DOHH2 (cell line): Measurements from ENCODE around the gene PCDHGC4.

ENCODE experiments used
- H3F3A ChIP-seq: fragments of 200-600 bp; sonication (generic), shearing (Covaris generic); 2 replicates; pipeline ENCODE4 v1.6.0; 2016; ENCODE audit warnings: antibody characterized with exemption, mild to moderate bottlenecking; ENCODE audit not compliant: control insufficient read depth, insufficient read depth
- H3K27ac ChIP-seq: fragments of 200-600 bp; sonication (generic); 2 replicates; pipeline ENCODE4 v1.5.1; 2014; ENCODE audit warnings: low read depth, mild to moderate bottlenecking, low read length, moderate library complexity
- H3K27me3 ChIP-seq: fragments of 200-600 bp; sonication (generic); 2 replicates; pipeline ENCODE4 v1.6.1; 2014; ENCODE audit warnings: mild to moderate bottlenecking, low read length, mixed read lengths; ENCODE audit not compliant: control insufficient read depth
- H3K36me3 ChIP-seq: fragments of 200-600 bp; sonication (generic); 2 replicates; pipeline ENCODE4 v1.6.1; 2014; ENCODE audit warnings: mild to moderate bottlenecking, low read length, moderate library complexity, mixed read lengths; ENCODE audit not compliant: control insufficient read depth
- H3K4me1 ChIP-seq: fragments of 200-600 bp; sonication (generic); 2 replicates; pipeline ENCODE4 v1.6.1; 2014; ENCODE audit warnings: mild to moderate bottlenecking, low read length, mixed read lengths; ENCODE audit not compliant: control insufficient read depth
- H3K4me2 ChIP-seq: fragments of 200-600 bp; sonication (generic); 2 replicates; pipeline ENCODE4 v1.6.0; 2014; ENCODE audit warnings: mild to moderate bottlenecking, low read length, moderate library complexity
- H3K4me3 ChIP-seq: fragments of 200-600 bp; sonication (generic); 2 replicates; pipeline ENCODE4 v1.5.1; 2014; ENCODE audit warnings: mild to moderate bottlenecking, low read length, mixed read lengths
- H3K79me2 ChIP-seq: fragments of 200-600 bp; sonication (generic); 2 replicates; pipeline ENCODE4 v1.6.1; 2014; ENCODE audit warnings: mild to moderate bottlenecking, low read length, mixed read lengths; ENCODE audit not compliant: control insufficient read depth
- H3K9me2 ChIP-seq: fragments of 200-600 bp; sonication (generic); replicated peaks from 2 replicates; pipeline ENCODE4 v1.6.1; 2014; ENCODE audit warnings: mild to moderate bottlenecking, low read length, mixed read lengths; ENCODE audit not compliant: control insufficient read depth
- H3K9me3 ChIP-seq: fragments of 200-600 bp; sonication (generic); 2 replicates; pipeline ENCODE4 v1.6.1; 2014; ENCODE audit warnings: antibody characterized with exemption, low read length, mixed read lengths; ENCODE audit not compliant: control insufficient read depth, insufficient read depth
- H4K20me1 ChIP-seq: fragments of 200-600 bp; sonication (generic); 2 replicates; pipeline ENCODE4 v1.6.0; 2014; ENCODE audit warnings: low read depth, mild to moderate bottlenecking, antibody characterized with exemption, low read length, moderate library complexity; ENCODE audit not compliant: control insufficient read depth, insufficient read depth
- EZH2phosphoT487 ChIP-seq: fragments of 200-600 bp; sonication (generic); IDR thresholded peaks from 2 replicates; pipeline ENCODE4 v1.6.1; 2017; ENCODE audit warnings: borderline replicate concordance, mild to moderate bottlenecking, antibody characterized with exemption, low read length, moderate library complexity, mixed read lengths
- TF ChIP-seq, protein P1 (sequence below): fragments of 200-600 bp; sonication (generic); IDR thresholded peaks from one replicate; pipeline ENCODE4 v1.5.1; 2014; ENCODE audit warnings: antibody characterized with exemption, mild to moderate bottlenecking, low read depth, low read length; ENCODE audit not compliant: poor library complexity, severe bottlenecking

Gene PCDHGC4

DNA sequence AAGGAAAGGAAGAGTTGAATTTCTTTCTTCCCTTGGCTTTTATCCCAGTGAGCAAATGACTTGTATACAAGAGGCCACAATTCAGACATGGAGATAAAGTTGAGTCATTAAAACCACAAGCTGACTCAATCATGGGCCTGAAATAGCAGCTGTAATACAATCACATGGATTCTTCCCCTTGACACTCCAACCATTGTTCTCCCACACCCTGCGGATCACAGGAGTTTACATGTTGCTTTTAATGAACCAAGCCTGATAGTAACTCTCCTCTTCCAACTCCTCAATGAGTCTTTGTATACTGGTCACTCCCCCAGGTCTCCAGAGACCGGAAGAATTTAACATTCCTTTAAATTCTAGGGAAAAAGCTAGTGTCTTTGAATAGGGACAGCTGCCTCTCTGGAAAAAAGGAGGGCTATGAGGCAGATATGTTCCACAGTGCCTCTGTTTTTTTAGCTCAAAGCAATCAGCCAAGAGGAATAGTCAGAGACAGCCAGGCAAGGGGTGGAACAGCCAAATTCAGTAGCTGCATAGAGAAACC, 36.5 kb downstream of the PCDHGC4 start:
- H3K27ac ChIP-seq, result peak overlapping the region; percentile 56

DNA sequence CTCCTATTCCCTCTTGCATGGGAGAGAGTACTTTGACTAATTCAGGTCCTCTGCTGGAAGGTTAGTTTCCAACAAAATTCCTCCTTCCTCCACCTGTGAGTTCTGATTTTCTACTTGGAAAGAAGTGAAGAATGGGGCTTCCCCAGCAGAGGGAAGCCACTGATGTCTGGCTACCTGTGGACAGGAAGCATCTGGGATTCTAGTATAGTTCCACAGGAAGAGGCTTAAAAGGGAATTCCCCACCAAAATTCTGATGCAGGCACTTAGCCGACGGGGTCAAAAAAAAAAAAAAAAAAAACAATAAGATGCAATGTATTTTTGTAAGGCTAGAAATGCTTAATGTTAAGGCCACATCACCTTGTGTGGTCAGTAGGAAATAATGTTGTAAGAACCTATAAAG, 37.5 kb downstream of the PCDHGC4 start:
- Histone ChIP-seq H3K4me1 (peaks cover 81% of the 10 kb centered on the region), H3K36me3 (peaks cover 93% of the 10 kb centered on the region), H3K4me2 (peak overlapping the region; percentile 54), H3K79me2 (peaks cover 22% of the 10 kb centered on the region), H3K4me3 (peak overlapping the region; percentile 35), H3K27me3 (no peaks in the 10 kb centered on the region), H3K9me3 (no peaks in the 10 kb centered on the region), H3K27ac (peak overlapping the region; percentile 56), H4K20me1 (no peaks in the 10 kb centered on the region), H3F3A (peaks cover 15% of the 10 kb centered on the region), H3K9me2 (no peaks in the 10 kb centered on the region)
- TF ChIP-seq, protein P1, sequence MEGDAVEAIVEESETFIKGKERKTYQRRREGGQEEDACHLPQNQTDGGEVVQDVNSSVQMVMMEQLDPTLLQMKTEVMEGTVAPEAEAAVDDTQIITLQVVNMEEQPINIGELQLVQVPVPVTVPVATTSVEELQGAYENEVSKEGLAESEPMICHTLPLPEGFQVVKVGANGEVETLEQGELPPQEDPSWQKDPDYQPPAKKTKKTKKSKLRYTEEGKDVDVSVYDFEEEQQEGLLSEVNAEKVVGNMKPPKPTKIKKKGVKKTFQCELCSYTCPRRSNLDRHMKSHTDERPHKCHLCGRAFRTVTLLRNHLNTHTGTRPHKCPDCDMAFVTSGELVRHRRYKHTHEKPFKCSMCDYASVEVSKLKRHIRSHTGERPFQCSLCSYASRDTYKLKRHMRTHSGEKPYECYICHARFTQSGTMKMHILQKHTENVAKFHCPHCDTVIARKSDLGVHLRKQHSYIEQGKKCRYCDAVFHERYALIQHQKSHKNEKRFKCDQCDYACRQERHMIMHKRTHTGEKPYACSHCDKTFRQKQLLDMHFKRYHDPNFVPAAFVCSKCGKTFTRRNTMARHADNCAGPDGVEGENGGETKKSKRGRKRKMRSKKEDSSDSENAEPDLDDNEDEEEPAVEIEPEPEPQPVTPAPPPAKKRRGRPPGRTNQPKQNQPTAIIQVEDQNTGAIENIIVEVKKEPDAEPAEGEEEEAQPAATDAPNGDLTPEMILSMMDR, result no peak
- TF ChIP-seq EZH2phosphoT487, result no peak

More for the DNA sequence above, 36.5 kb downstream of the PCDHGC4 start:
- TF ChIP-seq EZH2phosphoT487, result no peak
- TF ChIP-seq, protein P1, result no peak
- no peaks in the 10 kb centered on the region for H4K20me1 ChIP-seq
- H3K4me2 ChIP-seq, result no peak overlapping the region
- peaks cover 93% of the 10 kb centered on the region for H3K36me3 ChIP-seq
- no peaks in the 10 kb centered on the region for H3K9me2 ChIP-seq
- peaks cover 17% of the 10 kb centered on the region for H3K79me2 ChIP-seq
- H3K9me3 ChIP-seq, result no peaks in the 10 kb centered on the region
- H3K4me3 ChIP-seq, result no peak overlapping the region
- H3F3A ChIP-seq, result peaks cover 17% of the 10 kb centered on the region
- H3K4me1 ChIP-seq, result peaks cover 79% of the 10 kb centered on the region
- no peaks in the 10 kb centered on the region for H3K27me3 ChIP-seq

DNA sequence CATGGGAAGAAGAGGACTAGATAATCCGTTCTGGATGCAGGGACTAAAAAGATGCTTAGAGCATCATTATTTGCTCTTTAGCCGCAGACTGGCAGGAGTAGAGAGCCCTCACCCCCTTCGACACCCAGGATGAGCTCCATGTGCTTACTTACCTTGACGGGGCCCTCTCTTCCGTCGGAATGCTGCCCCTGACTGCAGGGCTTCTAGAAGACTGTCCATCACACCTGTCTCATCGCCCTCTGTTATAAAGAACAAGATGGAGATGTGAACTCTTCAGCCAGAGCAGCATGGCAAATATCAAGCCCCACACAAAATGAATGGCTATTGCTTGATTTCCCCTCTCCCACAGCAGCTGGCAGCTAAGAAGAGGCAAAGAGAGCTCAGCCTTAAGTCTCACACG, 39.2 kb downstream of the PCDHGC4 start:
- no peaks in the 10 kb centered on the region for H3K9me3 ChIP-seq
- peaks cover 23% of the 10 kb centered on the region for H3F3A ChIP-seq
- H3K4me3 ChIP-seq, result peak overlapping the region; percentile 58
- no peaks in the 10 kb centered on the region for H3K9me2 ChIP-seq
- peak overlapping the region; percentile 86 for H3K4me2 ChIP-seq
- no peaks in the 10 kb centered on the region for H3K27me3 ChIP-seq
- peak overlapping the region; percentile 98 for H3K27ac ChIP-seq
- H3K36me3 ChIP-seq, result peaks cover 98% of the 10 kb centered on the region
- H3K79me2 ChIP-seq, result peaks cover 39% of the 10 kb centered on the region
- H4K20me1 ChIP-seq, result no peaks in the 10 kb centered on the region
- TF ChIP-seq, protein P1, result no peak
- no peak for TF ChIP-seq EZH2phosphoT487
- peaks cover 94% of the 10 kb centered on the region for H3K4me1 ChIP-seq
